H9 (cell line): ENCODE measurements around the gene PTPRJ. TPM values are rescaled to one million over a fixed set of nuclear protein-coding genes. Genes with fewer than 3 reads are reported as not detected.

Experiments used
- DNase-seq: peaks from one replicate; pipeline ENCODE4 v3.0.0-alpha.2; 2017
- H2AFZ ChIP-seq: one replicate; pipeline ENCODE4 v1.6.1; 2013; ENCODE audit warnings: mild to moderate bottlenecking, low read length, control low read depth, moderate library complexity
- H2AK5ac ChIP-seq: 2 replicates; pipeline ENCODE4 v1.6.1; 2013; ENCODE audit warnings: low read length, control low read depth, mixed read lengths; ENCODE audit not compliant: insufficient read length
- H2BK120ac ChIP-seq: one replicate; pipeline ENCODE4 v1.6.1; 2013; ENCODE audit warnings: low read depth, mild to moderate bottlenecking, low read length, control low read depth, inconsistent platforms; ENCODE audit not compliant: poor library complexity, severe bottlenecking
- H2BK12ac ChIP-seq: 2 replicates; pipeline ENCODE4 v1.6.1; 2013; ENCODE audit warnings: low read length, control low read depth, mixed read lengths, low read depth; ENCODE audit not compliant: insufficient read length
- H2BK15ac ChIP-seq: 2 replicates; pipeline ENCODE4 v1.6.1; 2013; ENCODE audit warnings: low read depth, low read length, control low read depth
- H2BK20ac ChIP-seq: one replicate; pipeline ENCODE4 v1.6.1; 2013; ENCODE audit warnings: low read depth, mild to moderate bottlenecking, low read length, control low read depth, inconsistent platforms; ENCODE audit not compliant: poor library complexity, severe bottlenecking
- H2BK5ac ChIP-seq: 2 replicates; pipeline ENCODE4 v1.6.1; 2013; ENCODE audit warnings: low read length, control low read depth, mixed read lengths; ENCODE audit not compliant: insufficient read length
- H3K14ac ChIP-seq: 2 replicates; pipeline ENCODE4 v1.6.1; 2013; ENCODE audit warnings: low read length, control low read depth; ENCODE audit not compliant: insufficient read depth
- H3K18ac ChIP-seq: 2 replicates; pipeline ENCODE4 v1.6.1; 2013; ENCODE audit warnings: low read depth, mild to moderate bottlenecking, mixed read lengths, low read length, control low read depth; ENCODE audit not compliant: insufficient read length
- H3K23ac ChIP-seq: 2 replicates; pipeline ENCODE4 v1.6.1; 2013; ENCODE audit warnings: low read length, control low read depth, mixed read lengths, low read depth; ENCODE audit not compliant: insufficient read length
- H3K23me2 ChIP-seq: 2 replicates; pipeline ENCODE4 v1.6.1; 2013; ENCODE audit warnings: low read depth, mild to moderate bottlenecking, mixed read lengths, low read length, control low read depth; ENCODE audit not compliant: insufficient read length, poor library complexity, severe bottlenecking
- H3K27ac ChIP-seq: 2 replicates; pipeline ENCODE4 v1.5.1; 2013; ENCODE audit warnings: low read length, control low read depth, mixed read lengths, low read depth; ENCODE audit not compliant: insufficient read length
- H3K27me3 ChIP-seq: 2 replicates; pipeline ENCODE4 v1.6.1; 2013; ENCODE audit warnings: low read length, control low read depth, inconsistent platforms; ENCODE audit not compliant: insufficient read depth
- H3K4ac ChIP-seq: 2 replicates; pipeline ENCODE4 v1.6.1; 2013; ENCODE audit warnings: low read depth, mild to moderate bottlenecking, control low read depth, inconsistent platforms, low read length, moderate library complexity
- H3K4me1 ChIP-seq: 2 replicates; pipeline ENCODE4 v1.6.1; 2013; ENCODE audit warnings: low read length, control low read depth, inconsistent platforms; ENCODE audit not compliant: insufficient read depth
- H3K4me2 ChIP-seq: 2 replicates; pipeline ENCODE4 v1.6.1; 2013; ENCODE audit warnings: low read length, control low read depth, mixed read lengths; ENCODE audit not compliant: insufficient read length, insufficient read depth
- H3K56ac ChIP-seq: 2 replicates; pipeline ENCODE4 v1.6.1; 2013; ENCODE audit warnings: low read depth, mild to moderate bottlenecking, mixed read lengths, low read length, control low read depth; ENCODE audit not compliant: insufficient read length
- H3K79me1 ChIP-seq: 2 replicates; pipeline ENCODE4 v1.6.1; 2013; ENCODE audit warnings: low read depth, mild to moderate bottlenecking, moderate library complexity, low read length, control low read depth, inconsistent platforms; ENCODE audit not compliant: insufficient read depth, poor library complexity, severe bottlenecking
- H3K79me2 ChIP-seq: 2 replicates; pipeline ENCODE4 v1.6.1; 2013; ENCODE audit warnings: low read length, control low read depth, inconsistent platforms; ENCODE audit not compliant: insufficient read depth
- H3K9ac ChIP-seq: 2 replicates; pipeline ENCODE4 v1.6.1; 2013; ENCODE audit warnings: low read length, control low read depth, mixed read lengths; ENCODE audit not compliant: insufficient read length; ENCODE audit errors: extremely low read depth
- H3K9me3 ChIP-seq: one replicate; pipeline ENCODE4 v1.6.1; 2013; ENCODE audit warnings: low read depth, low read length, inconsistent platforms; ENCODE audit not compliant: control insufficient read depth
- H3T11ph ChIP-seq: one replicate; pipeline ENCODE4 v1.6.1; 2013; ENCODE audit warnings: mild to moderate bottlenecking, low read length, control low read depth, inconsistent platforms
- H4K20me1 ChIP-seq: one replicate; pipeline ENCODE4 v1.6.1; 2013; ENCODE audit not compliant: control insufficient read depth, insufficient read length, insufficient read depth
- H4K5ac ChIP-seq: 2 replicates; pipeline ENCODE4 v1.6.1; 2013; ENCODE audit warnings: low read depth, mild to moderate bottlenecking, mixed read lengths, low read length, control low read depth; ENCODE audit not compliant: insufficient read length
- H4K8ac ChIP-seq: replicated peaks from 2 replicates; pipeline ENCODE4 v1.6.1; 2013; ENCODE audit warnings: low read length, control low read depth, mixed read lengths, low read depth; ENCODE audit not compliant: insufficient read length
- H4K91ac ChIP-seq: 2 replicates; pipeline ENCODE4 v1.6.1; 2013; ENCODE audit warnings: low read depth, mild to moderate bottlenecking, moderate library complexity, mixed read lengths, low read length, control low read depth; ENCODE audit not compliant: insufficient read length
- H3K27ac Mint-ChIP-seq, 3 experiments: 2 replicates in 2 of 3; 3 replicates in 1 of 3; pipeline ENCODE4 v1.8.0; 2020 to 2021; ENCODE audit warnings: mixed read lengths in 3 of 3, mild to moderate bottlenecking in 1 of 3, moderate library complexity in 1 of 3
- H3K27me3 Mint-ChIP-seq: 2 replicates; pipeline ENCODE4 v1.8.0; 2021; ENCODE audit warnings: low read depth, mild to moderate bottlenecking, moderate library complexity, mixed read lengths
- H3K36me3 Mint-ChIP-seq, 3 experiments: 2 replicates in 2 of 3; 3 replicates in 1 of 3; pipeline ENCODE4 v1.8.0; 2020 to 2021; ENCODE audit warnings: low read depth in 3 of 3, mixed read lengths in 3 of 3; ENCODE audit not compliant: insufficient read depth in 1 of 3
- H3K4me1 Mint-ChIP-seq, 2 experiments: 2 replicates each; pipeline ENCODE4 v1.8.0; 2020; ENCODE audit warnings: mixed read lengths in 2 of 2
- H3K4me3 Mint-ChIP-seq, 2 experiments: 2 replicates in 1 of 2; 3 replicates in 1 of 2; pipeline ENCODE4 v1.8.0; 2020 to 2021; ENCODE audit warnings: mild to moderate bottlenecking in 2 of 2, mixed read lengths in 2 of 2, moderate library complexity in 1 of 2
- H3K9me3 Mint-ChIP-seq, 2 experiments: 2 replicates in 1 of 2; 3 replicates in 1 of 2; pipeline ENCODE4 v1.8.0; 2020; ENCODE audit warnings: mild to moderate bottlenecking in 2 of 2, mixed read lengths in 2 of 2, moderate library complexity in 1 of 2
- CTCF ChIP-seq: fragments of 200-600 bp; sonication (generic); conservative IDR thresholded peaks from 3 replicates; pipeline ENCODE4 v1.8.0; 2021; ENCODE audit warnings: antibody characterized with exemption, mild to moderate bottlenecking
- WGBS: extraction: QIAGEN DNeasy Blood & Tissue Kit; methylation state at CpG from one replicate; pipeline ENCODE4 v1.1.7; 2013; ENCODE audit warnings: missing lambda C conversion rate, low lambda C conversion rate, mixed read lengths; ENCODE audit not compliant: insufficient read length; ENCODE audit errors: extremely low coverage; 5-methylcytosine and 5-hydroxymethylcytosine counted together
- total RNA-seq: library from RNA; stranded (reverse); gene quantifications from 2 replicates; pipeline ENCODE4 v1.2.1, GENCODE V29; 2021

The PTPRJ gene
- total RNA-seq, 1 experiment from 2014 or later = 10.6 TPM

GRCh38 chr11:47946682-47947559 lies 33.4 kb upstream of the PTPRJ start:
- Histone ChIP-seq H3K4ac (no peak overlapping the region), H3K56ac (no peak overlapping the region), H2BK120ac (no peak overlapping the region), H3K4me1 (peaks cover 3% of the 10 kb centered on the region; the same call in 1 of the 2 replicates), H2BK20ac (no peak overlapping the region), H3K4me2 (no peak overlapping the region), H3K9me3 (no peaks in the 10 kb centered on the region), H3K18ac (no peak overlapping the region), H2AK5ac (no peak overlapping the region), H3K14ac (peak overlapping the region; percentile 32; the same call in 1 of the 2 replicates), H3K79me2 (no peaks in the 10 kb centered on the region), H3K27me3 (no peaks in the 10 kb centered on the region), H3K79me1 (no peaks in the 10 kb centered on the region), H3K27ac (no peak overlapping the region), H2AFZ (no peak overlapping the region), H4K8ac (no peak overlapping the region), H3K9ac (no peak overlapping the region), H4K20me1 (no peaks in the 10 kb centered on the region), H2BK12ac (no peak overlapping the region), H2BK15ac (no peak overlapping the region), H4K5ac (no peak overlapping the region), H3K23me2 (no peaks in the 10 kb centered on the region), H2BK5ac (no peak overlapping the region), H3T11ph (no peak overlapping the region), H3K23ac (no peak overlapping the region), H4K91ac (no peak overlapping the region)
- no peaks in the 10 kb centered on the region for H3K36me3 Mint-ChIP-seq
- DNase-seq = peak; percentile 48
- no CpG with 5 or more reads among the region's 10 CpGs for WGBS
- peak overlapping the region in 1 of 3 experiments; percentile 68; a peak in 4 of 7 replicates for H3K27ac Mint-ChIP-seq
- no peak overlapping the region for H3K4me3 Mint-ChIP-seq
- H3K9me3 Mint-ChIP-seq = no peaks in the 10 kb centered on the region; a peak in 2 of 5 replicates
- TF ChIP-seq CTCF = no peak
- H3K27me3 Mint-ChIP-seq = peaks cover 2% of the 10 kb centered on the region; the same call in 1 of the 2 replicates
- H3K4me1 Mint-ChIP-seq = peaks cover 37 to 53% of the 10 kb centered on the region in 2 experiments
